ENCODE results near the gene JAK1.

- TF ChIP-seq, protein P1, sequence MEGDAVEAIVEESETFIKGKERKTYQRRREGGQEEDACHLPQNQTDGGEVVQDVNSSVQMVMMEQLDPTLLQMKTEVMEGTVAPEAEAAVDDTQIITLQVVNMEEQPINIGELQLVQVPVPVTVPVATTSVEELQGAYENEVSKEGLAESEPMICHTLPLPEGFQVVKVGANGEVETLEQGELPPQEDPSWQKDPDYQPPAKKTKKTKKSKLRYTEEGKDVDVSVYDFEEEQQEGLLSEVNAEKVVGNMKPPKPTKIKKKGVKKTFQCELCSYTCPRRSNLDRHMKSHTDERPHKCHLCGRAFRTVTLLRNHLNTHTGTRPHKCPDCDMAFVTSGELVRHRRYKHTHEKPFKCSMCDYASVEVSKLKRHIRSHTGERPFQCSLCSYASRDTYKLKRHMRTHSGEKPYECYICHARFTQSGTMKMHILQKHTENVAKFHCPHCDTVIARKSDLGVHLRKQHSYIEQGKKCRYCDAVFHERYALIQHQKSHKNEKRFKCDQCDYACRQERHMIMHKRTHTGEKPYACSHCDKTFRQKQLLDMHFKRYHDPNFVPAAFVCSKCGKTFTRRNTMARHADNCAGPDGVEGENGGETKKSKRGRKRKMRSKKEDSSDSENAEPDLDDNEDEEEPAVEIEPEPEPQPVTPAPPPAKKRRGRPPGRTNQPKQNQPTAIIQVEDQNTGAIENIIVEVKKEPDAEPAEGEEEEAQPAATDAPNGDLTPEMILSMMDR (IDR thresholded peaks at IDR 0.05; ENCODE audit: low read length): no peak
- no peak for TF ChIP-seq EZH2 (optimal IDR thresholded peaks at IDR 0.05; ENCODE audit: low read depth, low read length)
- no peak for TF ChIP-seq EZH2phosphoT487 (IDR thresholded peaks at IDR 0.05; ENCODE audit: low read length)
Measured at GRCh38 chr1:64801851-64802523, 164.4 kb downstream of the JAK1 start.

Measured in MM.1S (cell line).